CD4-positive, alpha-beta T cell (primary cell): ENCODE results near the gene TLE1. TPM values are rescaled to one million over a fixed set of nuclear protein-coding genes. Genes with fewer than 3 reads are reported as not detected.

Source experiments
- ATAC-seq: fragments of 200-7000 bp; cut with Tn5 transposase; one replicate; pipeline ENCODE4 v1.10.0; 2022; ENCODE audit warnings: mild to moderate bottlenecking; ENCODE audit not compliant: poor library complexity
- CTCF ChIA-PET: fragments of 350-600 bp; sonication (Branson Sonifier 250); formaldehyde crosslinking; loops from one replicate; lab custom pipeline; 2021; ENCODE audit warnings: antibody characterized with exemption, inconsistent platforms; lab: Charles Lee
- POLR2A ChIA-PET: fragments of 350-600 bp; sonication (Branson Sonifier 250); formaldehyde crosslinking; loops from one replicate; lab custom pipeline; 2021; ENCODE audit warnings: antibody characterized with exemption, inconsistent platforms; lab: Charles Lee
- DNase-seq, 14 experiments: peaks; one replicate each; pipeline ENCODE4 v3.0.0-alpha.2; 2013 to 2020; ENCODE audit warnings: mixed read lengths in 2 of 14
- H3K27ac ChIP-seq, 2 donors: one replicate each; pipeline versions ENCODE4 v1.5.1 to v1.7.0; 2013; ENCODE audit warnings: low read length in 2 of 2, low read depth in 1 of 2, mild to moderate bottlenecking in 1 of 2
- H3K27me3 ChIP-seq, 2 experiments: 1 replicate in 1 of 2; 2 replicates in 1 of 2; pipeline versions ENCODE4 v1.6.1 to v1.7.0; 2013; ENCODE audit warnings: low read length in 2 of 2, control low read depth in 1 of 2, mild to moderate bottlenecking in 1 of 2, moderate library complexity in 1 of 2; ENCODE audit not compliant: insufficient read depth in 2 of 2, control insufficient read depth in 1 of 2
- H3K36me3 ChIP-seq: one replicate; pipeline ENCODE4 v1.6.1; 2013; ENCODE audit warnings: low read length, control low read depth; ENCODE audit not compliant: insufficient read depth
- H3K4me1 ChIP-seq: one replicate; pipeline ENCODE4 v1.6.1; 2013; ENCODE audit warnings: low read length, control low read depth; ENCODE audit not compliant: insufficient read depth
- H3K4me3 ChIP-seq: one replicate; pipeline ENCODE4 v1.5.1; 2013; ENCODE audit warnings: mild to moderate bottlenecking, low read length, moderate library complexity
- H3K9me3 ChIP-seq, 2 experiments: 1 replicate in 1 of 2; 2 replicates in 1 of 2; pipeline versions ENCODE4 v1.6.1 to v1.7.0; 2013; ENCODE audit warnings: low read length in 2 of 2, mild to moderate bottlenecking in 2 of 2, control low read depth in 1 of 2, moderate library complexity in 1 of 2; ENCODE audit not compliant: control insufficient read depth in 1 of 2, insufficient read depth in 1 of 2
- H3K27ac Mint-ChIP-seq: one replicate; pipeline ENCODE4 v1.8.0; 2020; ENCODE audit warnings: mixed read lengths
- H3K27me3 Mint-ChIP-seq: one replicate; pipeline ENCODE4 v1.8.0; 2021; ENCODE audit warnings: mixed read lengths
- H3K36me3 Mint-ChIP-seq: one replicate; pipeline ENCODE4 v1.8.0; 2021; ENCODE audit warnings: low read depth, mixed read lengths
- H3K4me1 Mint-ChIP-seq: one replicate; pipeline ENCODE4 v1.8.0; 2021; ENCODE audit warnings: low read depth, mixed read lengths
- H3K4me3 Mint-ChIP-seq: one replicate; pipeline ENCODE4 v1.8.0; 2020; ENCODE audit warnings: mild to moderate bottlenecking, mixed read lengths
- H3K9me3 Mint-ChIP-seq: one replicate; pipeline ENCODE4 v1.8.0; 2020; ENCODE audit warnings: mixed read lengths
- intact Hi-C, 2 experiments: fragments of 100-400 bp; cut with DNase I in 1 of 2; cut with micrococcal nuclease in 1 of 2; formaldehyde crosslinking; loops; one replicate each; pipeline versions ENCODE4 v1.15.1 to v1.9.0; 2023 to 2025; cut with DNase I, micrococcal nuclease
- total RNA-seq, 174 experiments: library from RNA in 2 of 174; stranded (reverse) in 2 of 174; gene quantifications; one replicate each; pipeline ENCODE4 v1.2.3 and lab custom pipeline; 2021 to 2026
- TF ChIP-seq, protein P1 (sequence below): fragments of 200-600 bp; IDR thresholded peaks from one replicate; pipeline ENCODE4 v1.8.0; 2022; ENCODE audit warnings: antibody characterized with exemption, mild to moderate bottlenecking

Gene TLE1
- total RNA-seq, 2 experiments from 2014 or later = 3.4 to 3.5 TPM

DNA sequence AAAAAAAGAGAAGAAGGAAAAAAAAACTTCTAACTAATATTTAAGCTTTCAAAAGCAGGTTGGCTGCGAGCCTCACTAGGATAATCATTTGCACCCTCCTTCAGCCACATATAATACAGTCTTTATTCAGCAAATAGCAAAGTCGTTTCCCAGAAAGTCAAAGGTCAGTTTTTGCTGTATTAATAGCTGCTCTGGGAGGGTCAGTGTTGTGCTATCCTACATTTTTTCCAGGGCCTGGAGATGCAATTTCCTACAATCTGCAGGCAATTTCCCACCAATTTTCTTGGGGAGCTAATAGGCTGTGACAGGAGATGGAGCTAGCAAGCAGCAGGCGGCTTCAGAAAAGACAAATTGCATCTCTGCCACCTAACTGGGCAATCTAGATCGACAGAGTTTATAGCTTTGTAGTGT, 136.8 kb downstream of the TLE1 start:
- Mint-ChIP-seq H3K4me1 (no peaks in the 10 kb centered on the region), H3K36me3 (no peaks in the 10 kb centered on the region), H3K9me3 (no peaks in the 10 kb centered on the region), H3K4me3 (no peak overlapping the region), H3K27me3 (no peaks in the 10 kb centered on the region), H3K27ac (no peak overlapping the region)
- DNase-seq (no peak), ATAC-seq (no peak)
- H3K36me3 ChIP-seq = no peaks in the 10 kb centered on the region
- H3K4me3 ChIP-seq = no peak overlapping the region
- no peak overlapping the region for H3K27ac ChIP-seq
- H3K27me3 ChIP-seq = no peaks in the 10 kb centered on the region
- no peaks in the 10 kb centered on the region for H3K4me1 ChIP-seq
- TF ChIP-seq, protein P1, sequence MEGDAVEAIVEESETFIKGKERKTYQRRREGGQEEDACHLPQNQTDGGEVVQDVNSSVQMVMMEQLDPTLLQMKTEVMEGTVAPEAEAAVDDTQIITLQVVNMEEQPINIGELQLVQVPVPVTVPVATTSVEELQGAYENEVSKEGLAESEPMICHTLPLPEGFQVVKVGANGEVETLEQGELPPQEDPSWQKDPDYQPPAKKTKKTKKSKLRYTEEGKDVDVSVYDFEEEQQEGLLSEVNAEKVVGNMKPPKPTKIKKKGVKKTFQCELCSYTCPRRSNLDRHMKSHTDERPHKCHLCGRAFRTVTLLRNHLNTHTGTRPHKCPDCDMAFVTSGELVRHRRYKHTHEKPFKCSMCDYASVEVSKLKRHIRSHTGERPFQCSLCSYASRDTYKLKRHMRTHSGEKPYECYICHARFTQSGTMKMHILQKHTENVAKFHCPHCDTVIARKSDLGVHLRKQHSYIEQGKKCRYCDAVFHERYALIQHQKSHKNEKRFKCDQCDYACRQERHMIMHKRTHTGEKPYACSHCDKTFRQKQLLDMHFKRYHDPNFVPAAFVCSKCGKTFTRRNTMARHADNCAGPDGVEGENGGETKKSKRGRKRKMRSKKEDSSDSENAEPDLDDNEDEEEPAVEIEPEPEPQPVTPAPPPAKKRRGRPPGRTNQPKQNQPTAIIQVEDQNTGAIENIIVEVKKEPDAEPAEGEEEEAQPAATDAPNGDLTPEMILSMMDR = no peak
- CTCF ChIA-PET = interaction anchor here (0.8 kb wide), 1 partner anchor 8 kb away, joined by 4 read pairs; no protein-coding TSS in a partner anchor
- intact Hi-C loops = no loop called here
- H3K9me3 ChIP-seq = peaks cover 0 to 3% of the 10 kb centered on the region in 2 experiments
- POLR2A ChIA-PET = no interaction called here

DNA sequence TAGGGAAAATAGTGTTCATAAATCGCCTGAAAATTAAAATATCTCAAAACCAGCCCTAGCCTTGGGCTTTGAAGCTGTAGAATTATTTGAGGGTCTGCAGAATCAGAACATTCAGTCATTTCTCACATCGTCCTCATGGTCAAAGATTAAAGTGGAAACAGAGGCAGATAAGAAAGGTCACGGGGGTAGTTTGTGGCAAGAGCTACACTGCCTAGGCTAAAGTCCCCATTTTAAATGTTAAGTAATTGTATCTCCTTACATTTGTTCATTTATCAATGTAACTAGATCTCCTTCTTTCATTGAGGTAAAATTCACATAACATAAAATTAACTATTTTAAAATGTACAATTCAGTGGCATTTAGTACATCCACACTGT, 139.2 kb downstream of the TLE1 start:
- ATAC-seq = no peak
- POLR2A ChIA-PET = no interaction called here
- no peaks in the 10 kb centered on the region for H3K27me3 ChIP-seq
- H3K36me3 ChIP-seq = no peaks in the 10 kb centered on the region
- Mint-ChIP-seq H3K4me1 (no peaks in the 10 kb centered on the region), H3K9me3 (no peaks in the 10 kb centered on the region), H3K27ac (no peak overlapping the region), H3K4me3 (no peak overlapping the region), H3K36me3 (no peaks in the 10 kb centered on the region), H3K27me3 (no peaks in the 10 kb centered on the region)
- no peak for DNase-seq
- no peaks in the 10 kb centered on the region for H3K4me1 ChIP-seq
- intact Hi-C loops = no loop called here
- H3K9me3 ChIP-seq = peaks cover 0 to 3% of the 10 kb centered on the region in 2 experiments
- CTCF ChIA-PET = no interaction called here
- TF ChIP-seq, protein P1 = no peak
- no peak overlapping the region for H3K4me3 ChIP-seq
- no peak overlapping the region for H3K27ac ChIP-seq

DNA sequence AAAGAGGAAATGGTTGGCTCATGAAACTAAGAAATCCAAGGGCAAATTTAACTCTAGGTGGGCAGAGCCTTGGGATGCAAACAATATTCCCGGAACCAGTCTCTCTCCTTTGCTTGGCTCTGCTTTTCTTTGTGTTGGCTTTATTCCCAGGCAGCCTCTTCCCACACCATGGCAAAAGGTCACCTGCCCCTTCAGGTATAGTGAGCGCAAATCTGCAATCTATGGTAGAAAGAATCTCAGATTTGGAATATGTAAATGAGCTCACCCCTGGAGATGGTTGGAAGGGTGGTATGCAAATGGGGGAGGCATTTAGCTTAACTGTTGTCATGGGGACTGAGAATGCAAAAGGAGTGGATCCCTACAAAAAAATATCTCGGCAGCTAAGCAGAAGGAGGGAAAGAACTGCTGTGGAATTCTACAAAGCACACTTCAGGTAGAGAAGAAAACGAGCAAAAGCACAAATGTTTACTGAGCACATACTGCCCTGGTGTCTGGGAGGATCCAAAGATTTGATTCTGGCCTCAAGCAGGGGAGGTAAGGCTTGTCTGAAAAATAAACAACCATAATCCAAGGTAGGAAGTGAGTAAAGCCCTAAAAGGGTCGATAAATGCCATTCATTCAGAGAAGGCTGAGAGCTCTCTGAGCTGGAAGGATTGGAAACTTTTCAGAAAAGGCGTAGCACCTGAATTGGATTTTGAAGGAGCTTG, 139.7 kb downstream of the TLE1 start:
- intact Hi-C loops = no loop called here
- no peak for DNase-seq
- H3K27ac ChIP-seq = no peak overlapping the region
- H3K4me1 ChIP-seq = no peaks in the 10 kb centered on the region
- peaks cover 0 to 3% of the 10 kb centered on the region in 2 experiments for H3K9me3 ChIP-seq
- Mint-ChIP-seq H3K4me1 (no peaks in the 10 kb centered on the region), H3K36me3 (no peaks in the 10 kb centered on the region), H3K27me3 (no peaks in the 10 kb centered on the region), H3K4me3 (no peak overlapping the region), H3K27ac (no peak overlapping the region), H3K9me3 (no peaks in the 10 kb centered on the region)
- ChIA-PET POLR2A (no interaction called here), CTCF (no interaction called here)
- H3K36me3 ChIP-seq = no peaks in the 10 kb centered on the region
- H3K27me3 ChIP-seq = no peaks in the 10 kb centered on the region
- no peak for ATAC-seq
- TF ChIP-seq, protein P1 = no peak
- H3K4me3 ChIP-seq = no peak overlapping the region
